ENCODE data around the gene AKAP11. TPM values are rescaled to one million over a fixed set of nuclear protein-coding genes. Genes with fewer than 3 reads are reported as not detected.

The AKAP11 gene
- total and polyA plus RNA-seq, 2 of the 13 experiments (the other 11 are each of a cell fraction or from before 2014, with no cell fraction given): 7.2 to 9.8 TPM

GRCh38 chr13:42271337-42272114 is 426 bp upstream of the AKAP11 start (continued):
- TF ChIP-seq, protein P1, sequence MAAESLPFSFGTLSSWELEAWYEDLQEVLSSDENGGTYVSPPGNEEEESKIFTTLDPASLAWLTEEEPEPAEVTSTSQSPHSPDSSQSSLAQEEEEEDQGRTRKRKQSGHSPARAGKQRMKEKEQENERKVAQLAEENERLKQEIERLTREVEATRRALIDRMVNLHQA (CRISPR knock-in tag; IDR thresholded peaks at IDR 0.05): no peak
- TF ChIP-seq SP2 (CRISPR knock-in tag; IDR thresholded peaks at IDR 0.05) (0 out of 2 replicates have a peak, but pooled peaks have one; percentile 8), CBX5 (CRISPR knock-in tag; IDR thresholded peaks at IDR 0.05; ENCODE audit: borderline replicate concordance) (no peak), PHF8 (CRISPR knock-in tag; IDR thresholded peaks at IDR 0.05) (no peak; the same call in 1 of the 2 replicates), ZSCAN21 (CRISPR knock-in tag; IDR thresholded peaks at IDR 0.05; ENCODE audit: borderline replicate concordance) (no peak), DNMT3B (CRISPR knock-in tag; conservative IDR thresholded peaks at IDR 0.05) (peak; percentile 88), ZNF841 (CRISPR knock-in tag; IDR thresholded peaks at IDR 0.05; ENCODE audit: borderline replicate concordance) (peak; percentile 20; the same call in 1 of the 2 replicates), ZNF569 (CRISPR knock-in tag; IDR thresholded peaks at IDR 0.05; ENCODE audit: borderline replicate concordance) (no peak), HNRNPH1 (optimal IDR thresholded peaks at IDR 0.05; ENCODE audit: low read depth, low read length) (no peak), CHD2 (IDR thresholded peaks at IDR 0.05; ENCODE audit: low read depth, low read length) (peak; percentile 97), MXD4 (CRISPR knock-in tag; IDR thresholded peaks at IDR 0.05) (peak; percentile 87), TFAP4 (IDR thresholded peaks at IDR 0.05; ENCODE audit: borderline replicate concordance, low read depth) (no peak), GFI1 (CRISPR knock-in tag; IDR thresholded peaks at IDR 0.05; ENCODE audit: borderline replicate concordance) (no peak), EZH2 (conservative IDR thresholded peaks at IDR 0.05; ENCODE audit: low read depth, low read length) (no peak), MAFG (CRISPR knock-in tag; IDR thresholded peaks at IDR 0.05) (no peak), ZNF563 (CRISPR knock-in tag; IDR thresholded peaks at IDR 0.05) (peak; percentile 88), DR1 (CRISPR knock-in tag; IDR thresholded peaks at IDR 0.05) (peak; percentile 79), KDM5B (CRISPR knock-in tag; IDR thresholded peaks at IDR 0.05; ENCODE audit: borderline replicate concordance) (peak; percentile 79), ELF3 (CRISPR knock-in tag; IDR thresholded peaks at IDR 0.05) (peak; percentile 88), CCDC6 (CRISPR knock-in tag; IDR thresholded peaks at IDR 0.05) (peak; percentile 95), HDAC6 (IDR thresholded peaks at IDR 0.05; ENCODE audit: low read depth, low read length) (no peak), GTF3A (CRISPR knock-in tag; conservative IDR thresholded peaks at IDR 0.05) (no peak), ZNF543 (CRISPR knock-in tag; IDR thresholded peaks at IDR 0.05) (peak; percentile 29; the same call in 1 of the 2 replicates), CBFB (CRISPR knock-in tag; IDR thresholded peaks at IDR 0.05) (no peak), MIXL1 (CRISPR knock-in tag; IDR thresholded peaks at IDR 0.05) (no peak), MYNN (CRISPR knock-in tag; IDR thresholded peaks at IDR 0.05; ENCODE audit: low read depth) (peak; percentile 49; the same call in 1 of the 2 replicates), ZNF891 (CRISPR knock-in tag; IDR thresholded peaks at IDR 0.05) (no peak), AHR (CRISPR knock-in tag; IDR thresholded peaks at IDR 0.05) (peak; percentile 84; the same call in 1 of the 2 replicates), ZNF382 (CRISPR knock-in tag; IDR thresholded peaks at IDR 0.05; ENCODE audit: borderline replicate concordance) (no peak), E2F1 (CRISPR knock-in tag; IDR thresholded peaks at IDR 0.05) (peak; percentile 98)
- TF ChIP-seq, protein P2, sequence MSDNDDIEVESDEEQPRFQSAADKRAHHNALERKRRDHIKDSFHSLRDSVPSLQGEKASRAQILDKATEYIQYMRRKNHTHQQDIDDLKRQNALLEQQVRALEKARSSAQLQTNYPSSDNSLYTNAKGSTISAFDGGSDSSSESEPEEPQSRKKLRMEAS (IDR thresholded peaks at IDR 0.05): peak; percentile 98
